ENCODE results near the gene LRP1-AS. TPM values are rescaled to one million over a fixed set of nuclear protein-coding genes. Genes with fewer than 3 reads are reported as not detected.

Gene LRP1-AS
- polyA plus RNA-seq (ENCODE audit: insufficient read length), result 0.77 TPM

DNA sequence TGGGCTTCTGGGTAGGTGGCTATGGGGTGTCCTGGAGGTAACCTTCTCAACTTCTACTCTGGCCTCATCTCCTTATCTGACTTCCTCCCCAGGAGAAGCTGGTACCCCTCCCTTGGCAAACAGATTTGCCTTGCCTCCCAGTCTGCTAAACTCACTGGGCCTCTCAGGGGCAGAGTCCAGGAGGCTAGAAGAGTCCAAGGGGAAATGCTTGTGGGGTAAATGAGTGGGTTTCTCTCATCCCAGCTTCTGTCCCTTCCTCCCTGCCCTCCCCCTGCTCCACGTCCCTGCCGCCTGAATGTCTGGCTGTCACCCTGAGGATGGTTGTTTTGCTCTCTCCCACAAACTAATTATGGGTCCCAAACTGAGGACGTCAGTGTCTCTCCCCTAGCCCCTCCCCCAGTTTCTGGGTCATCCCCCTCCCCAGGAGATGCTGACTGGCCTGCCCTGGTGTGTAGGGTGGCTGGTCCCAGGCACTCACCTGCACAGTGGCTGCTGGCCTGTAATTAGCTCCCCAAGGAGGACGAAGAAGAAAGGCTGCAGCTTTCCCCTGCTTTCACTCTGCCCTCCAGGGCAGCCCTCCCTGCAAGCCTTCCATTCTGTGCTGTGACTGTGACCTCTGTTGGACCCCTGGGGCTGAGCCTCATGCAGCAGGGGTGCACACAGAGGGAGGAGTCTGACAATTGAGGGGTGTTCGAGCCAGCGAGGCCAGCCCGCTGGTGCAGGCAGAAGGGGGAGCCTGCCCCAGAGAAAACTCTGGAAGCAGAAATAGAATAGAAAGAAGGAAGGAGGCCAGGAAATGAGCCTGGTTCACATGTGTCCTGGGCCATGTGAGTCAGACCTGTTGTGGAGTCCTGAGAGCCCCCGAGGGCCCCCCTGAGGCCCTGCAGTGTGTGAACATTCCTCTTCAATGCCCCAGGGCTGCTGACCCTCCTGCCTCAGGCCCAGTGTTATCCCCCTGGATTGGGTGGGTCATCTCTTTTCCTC is at the start of gene LRP1-AS:
Gene LRP1-AS (minus strand): TSS at position 659 of the 984 bp plus-strand sequence.
- DNase-seq (ENCODE audit: low read depth), result no peak

DNA sequence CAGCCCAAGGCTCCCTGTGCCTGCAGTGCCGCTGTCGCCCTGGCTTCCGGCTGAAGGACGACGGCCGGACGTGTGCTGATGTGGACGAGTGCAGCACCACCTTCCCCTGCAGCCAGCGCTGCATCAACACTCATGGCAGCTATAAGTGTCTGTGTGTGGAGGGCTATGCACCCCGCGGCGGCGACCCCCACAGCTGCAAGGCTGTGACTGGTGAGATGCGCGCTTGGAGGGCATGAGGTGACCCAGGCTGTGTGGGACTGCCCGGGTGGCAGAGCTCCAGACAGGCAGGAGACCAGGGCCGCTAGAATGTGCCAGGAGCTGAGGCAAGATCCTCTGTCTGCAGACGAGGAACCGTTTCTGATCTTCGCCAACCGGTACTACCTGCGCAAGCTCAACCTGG is 49.5 kb upstream of the LRP1-AS start:
- DNase-seq (ENCODE audit: low read depth), result no peak

DNA sequence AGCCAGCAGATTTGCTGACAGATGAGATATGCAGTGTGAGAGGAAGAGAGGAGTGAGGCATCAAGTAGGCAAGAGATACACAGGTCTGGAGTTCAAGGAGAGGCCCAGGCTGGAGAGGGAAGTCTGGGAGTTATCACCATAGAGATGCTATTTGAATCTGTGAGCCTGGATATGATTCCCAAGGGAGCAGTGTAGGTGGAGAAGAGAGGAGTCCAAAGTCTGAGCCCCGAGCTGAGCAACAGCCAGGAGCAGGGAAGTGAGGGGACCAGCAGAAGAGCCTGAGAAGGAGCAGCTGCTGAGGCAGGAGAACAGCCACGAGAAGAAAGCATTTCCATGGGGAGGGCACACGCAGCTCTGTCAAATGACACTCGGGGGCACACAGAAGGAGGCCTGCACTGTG is 49.0 kb upstream of the LRP1-AS start:
- DNase-seq (ENCODE audit: low read depth), result no peak

DNA sequence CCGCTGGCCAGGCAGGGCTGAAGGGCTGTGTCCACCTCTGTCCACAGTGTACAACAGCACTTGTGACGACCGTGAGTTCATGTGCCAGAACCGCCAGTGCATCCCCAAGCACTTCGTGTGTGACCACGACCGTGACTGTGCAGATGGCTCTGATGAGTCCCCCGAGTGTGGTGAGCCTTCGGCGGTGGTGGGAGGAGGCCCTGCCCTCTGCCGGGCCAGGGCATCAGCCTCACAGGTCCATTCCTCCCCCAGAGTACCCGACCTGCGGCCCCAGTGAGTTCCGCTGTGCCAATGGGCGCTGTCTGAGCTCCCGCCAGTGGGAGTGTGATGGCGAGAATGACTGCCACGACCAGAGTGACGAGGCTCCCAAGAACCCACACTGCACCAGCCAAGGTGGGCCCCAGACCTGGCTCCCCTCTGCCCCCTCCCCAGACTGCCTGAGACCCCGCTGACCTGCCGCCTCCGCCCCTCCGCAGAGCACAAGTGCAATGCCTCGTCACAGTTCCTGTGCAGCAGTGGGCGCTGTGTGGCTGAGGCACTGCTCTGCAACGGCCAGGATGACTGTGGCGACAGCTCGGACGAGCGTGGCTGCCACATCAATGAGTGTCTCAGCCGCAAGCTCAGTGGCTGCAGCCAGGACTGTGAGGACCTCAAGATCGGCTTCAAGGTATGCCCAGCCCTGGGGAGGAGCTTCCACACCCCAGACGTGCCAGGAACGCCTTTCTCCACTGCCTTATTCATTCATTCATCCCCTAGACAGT is 48.4 kb upstream of the LRP1-AS start:
- no peak for DNase-seq (ENCODE audit: low read depth)

DNA sequence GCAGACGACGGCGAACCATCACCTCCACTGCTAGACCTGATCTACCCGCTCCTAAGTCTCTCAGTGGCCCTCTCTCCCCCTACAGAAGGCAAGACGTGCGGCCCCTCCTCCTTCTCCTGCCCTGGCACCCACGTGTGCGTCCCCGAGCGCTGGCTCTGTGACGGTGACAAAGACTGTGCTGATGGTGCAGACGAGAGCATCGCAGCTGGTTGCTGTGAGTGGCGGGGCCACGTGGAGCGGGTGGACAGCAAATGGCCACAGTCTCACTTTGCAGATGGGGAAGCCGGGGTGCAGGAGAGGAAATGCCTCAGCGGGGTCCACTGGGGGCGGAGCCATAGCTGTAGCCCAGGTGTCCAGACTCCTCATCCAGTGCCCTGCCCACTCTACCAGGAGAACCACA is 47.8 kb upstream of the LRP1-AS start:
- no peak for DNase-seq (ENCODE audit: low read depth)

DNA sequence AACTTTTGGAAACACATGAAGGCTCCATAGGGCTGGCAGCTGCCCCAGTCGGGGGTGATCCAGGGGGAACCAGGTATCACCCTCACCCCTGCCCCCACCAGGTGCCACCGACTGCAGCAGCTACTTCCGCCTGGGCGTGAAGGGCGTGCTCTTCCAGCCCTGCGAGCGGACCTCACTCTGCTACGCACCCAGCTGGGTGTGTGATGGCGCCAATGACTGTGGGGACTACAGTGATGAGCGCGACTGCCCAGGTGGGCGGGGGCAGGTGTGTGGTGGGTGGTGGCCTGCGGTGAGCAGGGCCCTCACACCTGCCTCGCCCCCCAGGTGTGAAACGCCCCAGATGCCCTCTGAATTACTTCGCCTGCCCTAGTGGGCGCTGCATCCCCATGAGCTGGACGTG is 46.8 kb upstream of the LRP1-AS start:
- no peak for DNase-seq (ENCODE audit: low read depth)

DNA sequence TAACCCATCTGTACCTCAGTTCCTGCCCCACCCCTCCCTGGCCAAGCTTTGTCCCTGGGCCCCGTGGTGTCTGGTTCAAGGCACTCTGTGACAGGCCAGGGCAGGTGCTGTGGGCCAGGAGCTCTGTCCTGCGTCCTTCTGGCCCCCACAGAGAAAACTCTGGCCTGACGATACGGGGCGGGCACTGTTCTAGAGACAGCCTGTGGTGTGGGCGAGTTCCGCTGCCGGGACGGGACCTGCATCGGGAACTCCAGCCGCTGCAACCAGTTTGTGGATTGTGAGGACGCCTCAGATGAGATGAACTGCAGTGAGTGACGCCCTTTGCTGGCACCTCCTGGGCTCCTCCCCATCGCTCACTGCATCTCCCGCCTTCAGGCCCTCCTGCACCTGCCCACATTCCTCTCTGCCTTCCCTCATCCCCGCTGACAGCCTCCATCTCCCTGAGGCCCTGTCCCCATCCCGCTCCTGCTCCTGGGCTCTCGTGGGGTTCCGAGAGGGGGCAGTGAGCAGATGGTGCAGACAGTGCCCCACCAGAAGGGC is 46.4 kb upstream of the LRP1-AS start:
- DNase-seq (ENCODE audit: low read depth), result no peak

DNA sequence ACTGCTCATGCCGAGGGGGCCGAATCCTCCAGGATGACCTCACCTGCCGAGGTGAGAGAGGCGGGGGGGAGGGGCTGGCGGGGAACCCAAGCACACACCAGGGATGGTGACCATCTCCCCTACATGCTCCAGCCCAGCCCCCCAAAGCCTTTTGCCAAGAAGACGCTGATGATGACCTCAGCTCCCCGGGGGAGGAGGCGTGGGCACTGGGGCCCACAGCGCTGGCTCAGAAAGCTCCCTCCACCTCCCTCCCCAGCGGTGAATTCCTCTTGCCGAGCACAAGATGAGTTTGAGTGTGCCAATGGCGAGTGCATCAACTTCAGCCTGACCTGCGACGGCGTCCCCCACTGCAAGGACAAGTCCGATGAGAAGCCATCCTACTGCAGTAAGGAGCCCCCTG is 45.5 kb upstream of the LRP1-AS start:
- no peak for DNase-seq (ENCODE audit: low read depth)

DNA sequence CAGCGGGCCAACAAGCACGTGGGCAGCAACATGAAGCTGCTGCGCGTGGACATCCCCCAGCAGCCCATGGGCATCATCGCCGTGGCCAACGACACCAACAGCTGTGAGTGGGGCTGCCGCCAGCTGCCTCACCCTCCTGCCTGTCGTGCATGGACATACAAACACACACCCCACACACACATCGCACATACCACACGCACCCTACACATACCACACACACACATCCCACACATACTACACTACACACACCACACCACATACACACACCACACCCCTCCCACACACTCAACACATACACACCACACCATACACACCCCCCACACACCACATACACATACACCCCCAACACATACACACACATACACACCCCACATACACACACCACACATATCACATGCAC is 44.0 kb upstream of the LRP1-AS start:
- no peak for DNase-seq (ENCODE audit: low read depth)

DNA sequence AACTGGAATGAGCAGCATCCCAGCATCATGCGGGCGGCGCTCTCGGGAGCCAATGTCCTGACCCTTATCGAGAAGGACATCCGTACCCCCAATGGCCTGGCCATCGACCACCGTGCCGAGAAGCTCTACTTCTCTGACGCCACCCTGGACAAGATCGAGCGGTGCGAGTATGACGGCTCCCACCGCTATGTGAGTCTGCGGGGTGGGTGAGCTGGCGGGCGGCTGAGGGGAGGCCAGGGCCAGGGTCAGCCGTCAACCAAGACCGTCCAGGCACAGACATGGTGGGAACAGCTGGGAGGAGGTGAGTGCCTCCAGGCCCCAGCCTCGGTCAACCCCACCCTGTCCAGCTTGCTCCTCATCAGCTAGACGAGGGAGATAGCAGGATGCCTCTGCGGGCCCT is 43.4 kb upstream of the LRP1-AS start:
- no peak for DNase-seq (ENCODE audit: low read depth)

DNA sequence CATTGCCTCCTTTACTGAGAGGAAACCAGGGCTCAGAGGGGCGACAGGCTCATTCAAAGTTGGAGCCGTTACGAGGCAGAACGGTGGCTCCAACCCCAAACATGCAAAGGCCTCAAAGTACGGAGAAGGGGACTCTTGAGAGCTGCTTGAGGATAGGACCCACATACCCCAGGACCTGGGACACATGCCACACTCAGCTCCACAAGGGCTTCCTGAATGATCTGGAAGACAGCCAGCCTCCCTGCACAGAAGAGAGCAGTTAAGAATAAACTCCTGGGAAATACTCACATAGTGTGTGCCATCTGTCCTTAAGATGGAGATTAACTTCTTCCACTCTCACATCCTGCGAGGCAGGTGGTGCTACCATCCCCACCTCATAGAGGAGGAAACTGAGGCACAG is 42.6 kb upstream of the LRP1-AS start:
- DNase-seq (ENCODE audit: low read depth), result no peak

DNA sequence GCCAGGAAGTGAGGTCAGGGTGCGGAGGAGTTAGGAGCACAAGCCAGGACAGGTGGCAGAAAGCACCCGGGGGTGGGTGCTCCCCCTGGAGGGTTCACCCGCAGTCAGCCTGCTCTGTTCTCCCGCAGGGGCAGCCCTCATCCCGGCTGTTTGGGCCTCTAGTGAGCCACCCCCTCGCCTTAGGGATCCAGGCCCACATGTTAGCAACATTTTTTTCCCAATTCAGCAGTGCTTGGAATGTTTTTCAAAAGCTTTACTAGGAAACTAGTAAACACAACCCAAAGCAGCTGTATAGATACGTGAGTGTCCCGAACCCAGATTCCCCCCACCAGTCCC is 40.6 kb upstream of the LRP1-AS start:
- no peak for DNase-seq (ENCODE audit: low read depth)

DNA sequence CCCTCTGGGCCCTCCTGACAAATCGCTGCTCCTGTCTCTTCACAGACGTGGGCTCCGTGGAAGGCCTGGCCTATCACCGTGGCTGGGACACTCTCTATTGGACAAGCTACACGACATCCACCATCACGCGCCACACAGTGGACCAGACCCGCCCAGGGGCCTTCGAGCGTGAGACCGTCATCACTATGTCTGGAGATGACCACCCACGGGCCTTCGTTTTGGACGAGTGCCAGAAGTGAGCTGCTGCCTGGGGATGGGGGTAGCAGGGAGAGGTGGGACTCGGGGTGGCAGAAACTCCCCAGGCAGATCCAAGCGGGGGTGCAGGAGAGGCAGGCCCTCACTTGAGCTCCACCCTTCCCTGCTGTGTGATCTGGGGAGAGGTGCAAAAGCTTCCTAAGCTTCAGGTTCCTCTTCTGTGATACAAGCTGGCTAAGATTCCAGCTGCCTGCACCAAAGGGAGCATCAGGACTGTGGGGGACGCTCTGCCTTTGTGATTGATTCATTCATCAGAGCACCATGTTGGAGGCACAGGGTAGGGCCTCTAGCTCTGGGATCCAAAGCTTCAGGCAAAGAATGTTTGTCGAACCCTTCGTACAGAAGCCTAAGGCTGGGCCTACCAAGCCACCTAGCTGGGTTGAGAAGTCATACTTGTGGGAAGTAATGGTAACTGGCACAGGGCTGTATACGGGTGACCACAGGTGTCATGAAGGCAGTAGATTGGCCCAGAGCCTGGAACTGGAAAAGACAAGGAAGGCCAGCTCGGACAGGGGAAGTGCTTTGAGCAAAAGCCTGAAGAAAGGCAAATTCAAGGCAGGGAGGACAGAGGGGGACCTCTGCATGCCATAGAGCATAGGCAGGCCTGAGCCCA is 40.0 kb upstream of the LRP1-AS start:
- DNase-seq (ENCODE audit: low read depth), result no peak

DNA sequence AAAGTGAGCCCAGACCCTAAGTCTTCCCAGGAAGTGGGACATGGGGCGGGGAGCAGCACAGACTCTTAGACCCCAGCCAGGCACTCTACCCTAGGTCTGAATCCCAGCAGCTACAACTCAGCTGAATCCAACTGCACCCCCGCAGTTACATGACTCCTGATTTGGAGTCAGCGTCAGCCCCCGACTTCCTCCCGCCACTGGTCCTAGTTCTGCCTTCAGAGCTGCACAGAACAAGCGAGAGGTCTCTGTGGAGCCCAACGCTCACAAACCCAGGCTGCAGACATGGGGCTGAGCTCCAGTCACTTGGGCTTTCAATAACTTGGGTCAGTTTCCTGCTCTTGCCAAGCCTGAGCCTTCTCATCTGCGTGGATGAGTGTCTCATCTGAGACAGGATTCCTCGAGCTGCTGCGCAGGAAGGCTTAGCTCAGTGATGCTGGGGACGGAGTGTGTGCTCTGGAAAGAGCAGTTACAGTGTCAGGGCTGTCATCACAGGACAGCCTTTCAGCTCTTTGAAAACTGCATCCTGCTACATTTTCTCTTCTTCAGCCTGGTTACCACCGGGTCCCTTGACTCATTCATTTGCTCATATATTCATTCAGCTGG is 38.6 kb upstream of the LRP1-AS start:
- no peak for DNase-seq (ENCODE audit: low read depth)

DNA sequence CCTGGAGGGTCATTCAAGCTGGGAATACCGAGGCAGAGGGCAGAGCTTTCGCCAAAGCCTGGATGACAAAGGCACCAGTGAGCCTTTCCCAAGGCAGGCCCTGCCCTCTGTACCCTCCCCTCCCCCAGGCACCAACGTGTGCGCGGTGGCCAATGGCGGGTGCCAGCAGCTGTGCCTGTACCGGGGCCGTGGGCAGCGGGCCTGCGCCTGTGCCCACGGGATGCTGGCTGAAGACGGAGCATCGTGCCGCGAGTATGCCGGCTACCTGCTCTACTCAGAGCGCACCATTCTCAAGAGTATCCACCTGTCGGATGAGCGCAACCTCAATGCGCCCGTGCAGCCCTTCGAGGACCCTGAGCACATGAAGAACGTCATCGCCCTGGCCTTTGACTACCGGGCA is 38.0 kb upstream of the LRP1-AS start:
- DNase-seq (ENCODE audit: low read depth), result no peak

DNA sequence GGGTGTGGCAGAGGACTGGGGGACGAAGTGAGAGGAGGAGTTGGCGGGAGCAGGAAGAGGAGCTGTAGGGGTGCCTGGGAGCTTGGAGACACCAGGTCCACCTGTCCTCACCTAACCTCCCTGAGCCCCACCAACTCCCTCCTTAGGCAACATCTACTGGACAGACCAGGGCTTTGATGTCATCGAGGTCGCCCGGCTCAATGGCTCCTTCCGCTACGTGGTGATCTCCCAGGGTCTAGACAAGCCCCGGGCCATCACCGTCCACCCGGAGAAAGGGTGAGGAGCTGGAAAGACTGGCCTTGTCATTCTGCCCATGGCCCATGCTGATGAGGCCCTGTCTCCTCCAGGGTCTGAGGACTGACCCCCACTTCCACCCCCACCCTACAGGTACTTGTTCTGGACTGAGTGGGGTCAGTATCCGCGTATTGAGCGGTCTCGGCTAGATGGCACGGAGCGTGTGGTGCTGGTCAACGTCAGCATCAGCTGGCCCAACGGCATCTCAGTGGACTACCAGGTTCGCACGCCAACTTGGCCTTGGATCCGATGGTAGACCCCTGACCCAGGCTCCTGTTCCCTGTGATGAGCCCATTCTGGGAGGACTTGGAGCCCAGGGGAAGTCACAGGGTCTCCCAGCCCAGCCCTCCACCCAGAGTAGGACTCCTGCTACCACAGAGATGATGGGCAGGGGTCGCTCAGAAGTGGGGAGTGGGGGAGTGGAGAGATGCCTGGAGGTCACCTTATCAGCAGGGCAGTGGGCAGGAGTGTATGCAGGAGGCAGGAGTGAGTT is 36.7 kb upstream of the LRP1-AS start:
- no peak for DNase-seq (ENCODE audit: low read depth)

DNA sequence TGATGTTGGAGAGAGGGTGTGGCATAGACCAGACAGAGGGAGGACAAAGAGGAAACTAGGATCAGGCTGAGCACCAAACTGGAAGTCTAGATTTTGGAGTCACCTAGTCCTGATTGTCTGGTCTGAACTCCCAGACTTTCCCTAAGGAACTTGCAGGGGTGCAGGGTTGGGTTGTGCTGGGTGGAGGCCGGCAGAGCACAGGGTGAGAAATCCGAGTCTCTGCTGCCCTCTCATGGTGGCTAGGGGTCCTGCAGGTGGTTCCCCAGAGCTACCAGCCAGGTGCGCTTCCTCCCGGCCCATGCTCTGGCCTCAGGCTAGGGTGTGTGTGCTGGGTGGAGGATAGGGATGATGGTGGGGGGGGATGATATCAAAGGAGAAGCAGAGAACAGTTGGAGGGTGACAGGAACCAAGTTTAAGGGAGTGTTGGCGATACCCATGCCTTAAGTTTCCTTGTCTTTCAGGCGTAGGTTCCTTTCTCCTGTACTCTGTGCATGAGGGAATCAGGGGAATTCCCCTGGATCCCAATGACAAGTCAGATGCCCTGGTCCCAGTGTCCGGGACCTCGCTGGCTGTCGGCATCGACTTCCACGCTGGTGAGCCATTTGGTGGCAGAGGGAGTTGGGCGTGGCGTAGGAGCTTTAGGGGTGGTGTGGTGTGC is 35.6 kb upstream of the LRP1-AS start:
- DNase-seq (ENCODE audit: low read depth), result peak; percentile 44

DNA sequence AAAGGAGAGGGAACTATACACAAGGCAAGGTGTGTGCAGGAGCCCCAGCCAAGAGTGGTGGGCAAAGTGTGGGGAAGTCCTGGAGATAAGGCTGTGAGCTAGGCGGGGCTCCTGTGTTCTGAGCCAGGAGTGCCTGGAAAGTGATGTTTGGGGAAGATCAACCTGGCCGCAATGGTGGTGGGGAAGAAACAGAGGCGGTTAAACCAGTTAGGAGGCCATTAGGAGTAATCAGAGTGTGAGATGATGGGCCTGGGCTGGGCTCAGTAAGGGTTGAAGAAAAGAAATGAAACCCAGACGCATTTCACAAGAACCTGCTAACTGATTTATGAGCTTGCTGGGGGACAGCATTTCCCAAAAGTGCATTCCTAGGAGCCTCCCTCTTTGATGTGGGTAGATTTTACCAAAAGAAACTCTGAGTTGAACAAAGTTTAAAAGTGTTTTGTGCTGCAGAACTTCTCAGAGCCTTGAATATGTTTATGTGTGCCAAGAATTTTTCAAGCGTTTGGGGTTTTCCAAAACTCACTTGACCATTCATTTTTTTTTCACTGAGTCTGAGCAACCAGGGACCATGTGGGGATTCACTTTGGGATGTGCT is 34.2 kb upstream of the LRP1-AS start:
- no peak for DNase-seq (ENCODE audit: low read depth)

DNA sequence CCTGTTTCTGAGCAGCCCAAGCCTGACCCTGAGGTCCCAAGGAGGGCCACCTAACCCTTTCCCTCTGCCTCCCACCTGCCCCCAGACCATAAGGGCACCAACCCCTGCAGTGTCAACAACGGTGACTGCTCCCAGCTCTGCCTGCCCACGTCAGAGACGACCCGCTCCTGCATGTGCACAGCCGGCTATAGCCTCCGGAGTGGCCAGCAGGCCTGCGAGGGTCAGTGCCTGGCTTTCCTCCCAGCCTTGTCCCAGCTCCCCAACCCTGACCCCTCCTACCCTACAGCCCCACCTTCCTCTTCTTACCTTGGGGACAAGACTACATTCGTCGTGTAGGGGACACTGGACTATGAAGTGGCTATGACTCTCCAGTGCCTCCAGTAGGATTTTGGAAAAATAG is 33.7 kb upstream of the LRP1-AS start:
- DNase-seq (ENCODE audit: low read depth), result no peak

All from forelimb muscle (tissue), 1 donor.